WTC11 (cell line): ENCODE measurements around the gene SPINT2. TPM values are rescaled to one million over a fixed set of nuclear protein-coding genes. Genes with fewer than 3 reads are reported as not detected.
A peak's percentile ranks its signal among the peaks of the same experiment; 100 is the strongest.

Source experiments
- ATAC-seq: fragments of 200-7000 bp; cut with Tn5 transposase; 2 replicates; pipeline ENCODE4 v1.10.0; 2021; ENCODE audit warnings: mild to moderate bottlenecking, moderate library complexity
- CTCF ChIA-PET: fragments of 300-600 bp; sonication (Branson Sonifier 250); formaldehyde crosslinking; loops from one replicate; lab custom pipeline; 2021; ENCODE audit warnings: antibody characterized with exemption; lab: Charles Lee
- POLR2A ChIA-PET: fragments of 350-600 bp; sonication (Branson Sonifier 250); formaldehyde crosslinking; loops from one replicate; lab custom pipeline; 2021; ENCODE audit warnings: antibody characterized with exemption; lab: Charles Lee
- DNase-seq: peaks from one replicate; pipeline ENCODE4 v3.0.0; 2021; ENCODE audit warnings: low spot score
- H3K27ac Mint-ChIP-seq: 2 replicates; pipeline ENCODE4 v1.8.0; 2021; ENCODE audit warnings: mixed read lengths
- H3K27me3 Mint-ChIP-seq: 2 replicates; pipeline ENCODE4 v1.8.0; 2021; ENCODE audit warnings: low read depth, mild to moderate bottlenecking, moderate library complexity, mixed read lengths
- H3K36me3 Mint-ChIP-seq: 2 replicates; pipeline ENCODE4 v1.8.0; 2021; ENCODE audit warnings: mixed read lengths
- H3K4me1 Mint-ChIP-seq: 2 replicates; pipeline ENCODE4 v1.8.0; 2022; ENCODE audit warnings: mixed read lengths
- H3K4me3 Mint-ChIP-seq: 2 replicates; pipeline ENCODE4 v1.8.0; 2021; ENCODE audit warnings: mild to moderate bottlenecking, moderate library complexity, mixed read lengths
- H3K9me3 Mint-ChIP-seq: 2 replicates; pipeline ENCODE4 v1.8.0; 2021; ENCODE audit warnings: mixed read lengths
- CTCF ChIP-seq: fragments of 200-600 bp; IDR thresholded peaks from 2 replicates; pipeline ENCODE4 v1.8.0; 2022; ENCODE audit warnings: antibody characterized with exemption
- ERG ChIP-seq: fragments of 250-450 bp; sonication (Bioruptor Pico); IDR thresholded peaks from 2 replicates; pipeline ENCODE4 v1.8.0; 2021; ENCODE audit warnings: mild to moderate bottlenecking
- ESRRA ChIP-seq: sonication (generic); formaldehyde crosslinking; IDR thresholded peaks from 2 replicates; pipeline ENCODE4 v1.8.1; 2022; ENCODE audit warnings: mild to moderate bottlenecking, missing genetic modification reagents, borderline replicate concordance
- FOXK1 ChIP-seq: sonication (generic); formaldehyde crosslinking; IDR thresholded peaks from 2 replicates; pipeline ENCODE4 v1.8.0; 2022; ENCODE audit warnings: mild to moderate bottlenecking, moderate library complexity, missing genetic modification reagents
- JUN ChIP-seq: sonication (generic); formaldehyde crosslinking; IDR thresholded peaks from 2 replicates; pipeline ENCODE4 v1.8.0; 2023; ENCODE audit warnings: mild to moderate bottlenecking, missing genetic modification reagents
- MLX ChIP-seq: sonication (generic); formaldehyde crosslinking; IDR thresholded peaks from 2 replicates; pipeline ENCODE4 v1.8.1; 2023; ENCODE audit warnings: mild to moderate bottlenecking, missing genetic modification reagents, moderate library complexity
- MXD4 ChIP-seq: fragments of 250-450 bp; sonication (Bioruptor Pico); IDR thresholded peaks from 2 replicates; pipeline ENCODE4 v1.8.0; 2021; ENCODE audit warnings: mild to moderate bottlenecking, moderate library complexity, borderline replicate concordance
- NFYB ChIP-seq: sonication (generic); formaldehyde crosslinking; conservative IDR thresholded peaks from 2 replicates; pipeline ENCODE4 v1.8.0; 2022; ENCODE audit warnings: low read depth, missing genetic modification reagents
- NR2C2 ChIP-seq: sonication (generic); formaldehyde crosslinking; IDR thresholded peaks from 2 replicates; pipeline ENCODE4 v1.8.0; 2022; ENCODE audit warnings: mild to moderate bottlenecking, missing genetic modification reagents
- ZBTB21 ChIP-seq: sonication (generic); formaldehyde crosslinking; IDR thresholded peaks from 2 replicates; pipeline ENCODE4 v1.8.1; 2023; ENCODE audit warnings: mild to moderate bottlenecking, missing genetic modification reagents, borderline replicate concordance
- ZNF263 ChIP-seq: sonication (generic); formaldehyde crosslinking; IDR thresholded peaks from 2 replicates; pipeline ENCODE4 v1.8.1; 2022; ENCODE audit warnings: low read depth, mild to moderate bottlenecking, moderate library complexity, missing genetic modification reagents
- ZNF396 ChIP-seq: fragments of 250-450 bp; sonication (Bioruptor Pico); IDR thresholded peaks from 2 replicates; pipeline ENCODE4 v1.8.0; 2021; ENCODE audit warnings: mild to moderate bottlenecking, moderate library complexity, borderline replicate concordance
- ZNF425 ChIP-seq: fragments of 250-450 bp; sonication (Bioruptor Pico); conservative IDR thresholded peaks from 2 replicates; pipeline ENCODE4 v1.9.0; 2021; ENCODE audit warnings: mild to moderate bottlenecking
- total RNA-seq: library from RNA; stranded (reverse); gene quantifications from 3 replicates; pipeline ENCODE4 v1.2.3, GENCODE V29; 2021

The SPINT2 gene
- total RNA-seq, 1 experiment from 2014 or later, result 335 TPM

GRCh38 chr19:38278751-38279150 is 14.4 kb downstream of the SPINT2 start:
- POLR2A ChIA-PET, result no interaction called here
- 0 out of 2 replicates have a peak overlapping the region, but pooled peaks have one; percentile 41 for H3K27ac Mint-ChIP-seq
- no peaks in the 10 kb centered on the region for H3K9me3 Mint-ChIP-seq
- no peak overlapping the region for H3K4me3 Mint-ChIP-seq
- DNase-seq (no peak), ATAC-seq (no peak)
- H3K27me3 Mint-ChIP-seq, result no peaks in the 10 kb centered on the region
- TF ChIP-seq MXD4, result no peak
- TF ChIP-seq CTCF, result no peak
- peaks cover 19% of the 10 kb centered on the region for H3K36me3 Mint-ChIP-seq
- CTCF ChIA-PET, result no interaction called here
- peaks cover 4% of the 10 kb centered on the region; the same call in 1 of the 2 replicates for H3K4me1 Mint-ChIP-seq

- Mint-ChIP-seq H3K27ac (peak overlapping the region; percentile 63), H3K27me3 (no peaks in the 10 kb centered on the region), H3K4me1 (0 out of 2 replicates have a peak, but pooled peaks cover 4% of the 10 kb centered on the region), H3K9me3 (no peaks in the 10 kb centered on the region), H3K36me3 (peaks cover 15% of the 10 kb centered on the region), H3K4me3 (no peak overlapping the region)
- TF ChIP-seq ZNF263 (CRISPR knock-in tag) (no peak), NFYB (CRISPR knock-in tag) (no peak), NR2C2 (CRISPR knock-in tag) (no peak), MLX (no peak), ESRRA (CRISPR knock-in tag) (no peak), JUN (CRISPR knock-in tag) (no peak), ERG (CRISPR knock-in tag) (no peak), ZBTB21 (CRISPR knock-in tag) (no peak)
- no peak for ATAC-seq
- ChIA-PET POLR2A (interaction anchor here (0.6 kb wide), 1 partner anchor 37 kb away, joined by 8 read pairs; no protein-coding TSS in a partner anchor), CTCF (interaction anchor here (0.5 to 1.5 kb wide), 4 partner anchors 10 to 138 kb away, joined by 3 to 8 read pairs (median 4); no protein-coding TSS in a partner anchor)
- DNase-seq, result no peak
Measured at GRCh38 chr19:38280030-38280921, 15.9 kb downstream of the SPINT2 start.

GRCh38 chr19:38281811-38282566 is 17.6 kb downstream of the SPINT2 start:
- no peaks in the 10 kb centered on the region for H3K9me3 Mint-ChIP-seq
- H3K27me3 Mint-ChIP-seq, result no peaks in the 10 kb centered on the region
- H3K4me3 Mint-ChIP-seq, result no peak overlapping the region
- 0 out of 2 replicates have a peak, but pooled peaks cover 4% of the 10 kb centered on the region for H3K4me1 Mint-ChIP-seq
- peak overlapping the region; percentile 64 for H3K27ac Mint-ChIP-seq
- DNase-seq (no peak), ATAC-seq (no peak)
- ChIA-PET POLR2A (interaction anchor here (1.0 kb wide), 1 partner anchor 81 kb away, joined by 7 read pairs; no protein-coding TSS in a partner anchor), CTCF (interaction anchor here (1.3 kb wide), 1 partner anchor 38 kb away, joined by 8 read pairs; no protein-coding TSS in a partner anchor)
- peaks cover 28% of the 10 kb centered on the region for H3K36me3 Mint-ChIP-seq
- no peak for TF ChIP-seq ZNF425 (CRISPR knock-in tag)
- no peak for TF ChIP-seq FOXK1 (CRISPR knock-in tag)
- TF ChIP-seq ZNF396 (CRISPR knock-in tag), result no peak
